WERI-Rb-1 (cell line): Measurements from ENCODE around the gene KIAA1755.

ENCODE experiments used
- DNase-seq: peaks from one replicate; pipeline ENCODE4 v3.0.0-alpha.2; 2020
- H3K27ac ChIP-seq: fragments of 250-450 bp; sonication (Bioruptor Pico); 2 replicates; pipeline ENCODE4 v1.5.1; 2020; ENCODE audit warnings: mild to moderate bottlenecking, moderate library complexity
- H3K27me3 ChIP-seq: fragments of 250-450 bp; sonication (Bioruptor Pico); 2 replicates; pipeline ENCODE4 v1.5.1; 2021; ENCODE audit warnings: mild to moderate bottlenecking, low read depth, moderate library complexity; ENCODE audit not compliant: insufficient read depth, severe bottlenecking
- H3K36me3 ChIP-seq: fragments of 250-450 bp; sonication (Bioruptor Pico); 2 replicates; pipeline ENCODE4 v1.5.1; 2020; ENCODE audit warnings: mild to moderate bottlenecking, moderate library complexity
- H3K4me3 ChIP-seq: 2 replicates; pipeline ENCODE4 v1.5.1; 2011; ENCODE audit warnings: low read depth, mild to moderate bottlenecking, control low read depth, low read length
- H3K9me3 ChIP-seq: fragments of 250-450 bp; sonication (Bioruptor Pico); 2 replicates; pipeline ENCODE4 v1.5.1; 2021; ENCODE audit warnings: mild to moderate bottlenecking, moderate library complexity; ENCODE audit not compliant: severe bottlenecking
- TF ChIP-seq, protein P1 (sequence below): IDR thresholded peaks from 2 replicates; pipeline ENCODE4 v1.5.1; 2011; ENCODE audit warnings: low read depth, mild to moderate bottlenecking, control low read depth, inconsistent platforms, low read length

Gene KIAA1755

DNA sequence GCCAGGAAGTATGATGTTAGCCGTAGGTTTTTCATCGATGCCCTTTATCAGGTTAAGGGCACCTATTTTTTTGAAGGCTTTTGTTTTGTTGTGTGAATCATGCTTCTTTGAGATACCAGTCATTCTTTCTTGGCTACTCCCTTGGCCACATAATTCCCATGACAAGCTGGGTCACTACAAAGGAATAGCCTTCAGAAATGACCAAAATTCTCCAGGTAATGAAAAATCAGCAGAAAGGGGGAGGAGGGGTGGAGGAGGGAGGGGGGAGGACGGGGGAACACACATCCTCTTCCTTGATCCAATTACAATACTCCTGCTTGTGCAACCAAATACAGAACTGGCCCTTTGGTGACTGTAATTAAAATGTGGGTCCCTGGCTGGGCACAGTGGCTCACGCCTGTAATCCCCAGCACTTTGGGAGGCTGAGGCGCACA is 73.7 kb downstream of the KIAA1755 start:
- Histone ChIP-seq H3K4me3 (no peak overlapping the region), H3K27ac (no peak overlapping the region), H3K9me3 (no peaks in the 10 kb centered on the region), H3K27me3 (no peaks in the 10 kb centered on the region), H3K36me3 (no peaks in the 10 kb centered on the region)
- DNase-seq = no peak
- TF ChIP-seq, protein P1, sequence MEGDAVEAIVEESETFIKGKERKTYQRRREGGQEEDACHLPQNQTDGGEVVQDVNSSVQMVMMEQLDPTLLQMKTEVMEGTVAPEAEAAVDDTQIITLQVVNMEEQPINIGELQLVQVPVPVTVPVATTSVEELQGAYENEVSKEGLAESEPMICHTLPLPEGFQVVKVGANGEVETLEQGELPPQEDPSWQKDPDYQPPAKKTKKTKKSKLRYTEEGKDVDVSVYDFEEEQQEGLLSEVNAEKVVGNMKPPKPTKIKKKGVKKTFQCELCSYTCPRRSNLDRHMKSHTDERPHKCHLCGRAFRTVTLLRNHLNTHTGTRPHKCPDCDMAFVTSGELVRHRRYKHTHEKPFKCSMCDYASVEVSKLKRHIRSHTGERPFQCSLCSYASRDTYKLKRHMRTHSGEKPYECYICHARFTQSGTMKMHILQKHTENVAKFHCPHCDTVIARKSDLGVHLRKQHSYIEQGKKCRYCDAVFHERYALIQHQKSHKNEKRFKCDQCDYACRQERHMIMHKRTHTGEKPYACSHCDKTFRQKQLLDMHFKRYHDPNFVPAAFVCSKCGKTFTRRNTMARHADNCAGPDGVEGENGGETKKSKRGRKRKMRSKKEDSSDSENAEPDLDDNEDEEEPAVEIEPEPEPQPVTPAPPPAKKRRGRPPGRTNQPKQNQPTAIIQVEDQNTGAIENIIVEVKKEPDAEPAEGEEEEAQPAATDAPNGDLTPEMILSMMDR = no peak

DNA sequence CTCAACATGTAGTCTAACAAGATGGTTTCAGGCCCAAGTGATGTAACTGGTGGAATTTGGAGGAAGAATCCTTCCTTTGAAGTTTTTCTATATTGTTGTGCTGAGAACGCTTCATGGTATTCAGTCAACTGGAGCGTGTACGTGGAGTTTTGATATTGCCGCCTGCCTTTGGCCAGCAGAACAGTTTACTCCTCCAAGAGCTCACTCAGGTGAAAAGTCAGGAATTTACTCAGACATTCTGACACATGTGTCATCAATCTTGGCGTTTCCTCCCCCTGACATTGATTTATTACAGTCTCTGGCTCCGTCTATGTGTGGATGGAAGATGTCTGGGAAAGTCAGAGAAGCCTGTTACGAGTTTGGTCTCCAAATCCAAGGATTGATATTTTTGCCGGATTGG is 76.4 kb downstream of the KIAA1755 start:
- TF ChIP-seq, protein P1 = no peak
- H3K27ac ChIP-seq = no peak overlapping the region
- no peaks in the 10 kb centered on the region for H3K27me3 ChIP-seq
- no peaks in the 10 kb centered on the region for H3K9me3 ChIP-seq
- no peak overlapping the region for H3K4me3 ChIP-seq
- H3K36me3 ChIP-seq = no peaks in the 10 kb centered on the region
- no peak for DNase-seq

DNA sequence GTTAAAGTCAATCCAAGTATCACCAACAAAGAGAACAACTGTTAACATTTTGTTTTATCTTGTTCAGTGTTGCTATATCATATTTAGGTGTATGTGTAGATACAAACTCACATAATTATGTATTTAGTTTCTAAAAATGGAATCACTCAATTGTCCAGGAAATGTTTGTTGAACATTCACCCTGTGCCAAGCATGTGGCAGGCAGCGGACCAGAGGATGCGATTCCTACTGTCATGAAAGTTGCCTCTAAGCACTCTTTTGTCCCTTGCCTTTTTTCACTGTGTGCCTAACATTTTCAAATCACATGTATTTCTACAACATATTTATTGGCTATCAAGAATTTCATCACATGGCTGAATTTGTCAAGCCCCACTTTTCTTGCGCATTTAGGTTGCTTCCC is 78.6 kb downstream of the KIAA1755 start:
- no peak overlapping the region for H3K27ac ChIP-seq
- TF ChIP-seq, protein P1 = no peak

DNA sequence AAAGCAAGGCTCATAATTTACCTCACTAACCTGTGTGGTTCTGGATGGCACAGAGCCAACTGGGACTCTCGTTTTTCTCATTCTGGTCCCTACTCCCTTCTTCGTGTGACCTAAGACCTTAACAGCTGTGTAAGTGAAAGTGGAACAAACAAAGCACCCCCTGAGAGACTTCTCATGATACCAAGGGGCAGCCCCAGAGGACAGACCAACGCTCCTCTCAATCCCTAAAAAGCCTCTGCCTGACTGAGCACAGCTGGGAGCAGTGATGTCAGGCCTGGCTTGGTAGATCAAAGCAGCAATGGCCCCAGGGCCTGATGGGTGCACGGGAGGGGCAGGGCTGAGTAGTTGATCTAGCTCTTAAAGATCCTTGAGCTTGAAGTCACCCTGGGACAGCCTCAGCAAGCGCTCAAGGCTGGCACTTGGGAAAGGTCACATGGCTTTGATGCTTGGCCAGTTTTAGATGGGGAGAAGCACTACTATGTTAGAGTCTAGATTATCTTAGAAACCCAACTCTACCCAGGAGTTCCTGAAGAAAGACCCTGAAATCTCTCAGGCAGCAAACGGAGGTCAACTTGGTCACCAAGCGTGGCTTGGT is 79.2 kb downstream of the KIAA1755 start:
- TF ChIP-seq, protein P1 = no peak
- Histone ChIP-seq H3K9me3 (no peaks in the 10 kb centered on the region), H3K36me3 (no peaks in the 10 kb centered on the region), H3K27me3 (no peaks in the 10 kb centered on the region), H3K27ac (no peak overlapping the region), H3K4me3 (no peak overlapping the region)
- no peak for DNase-seq

More for the DNA sequence above, 78.6 kb downstream of the KIAA1755 start:
- H3K36me3 ChIP-seq = no peaks in the 10 kb centered on the region
- H3K9me3 ChIP-seq = no peaks in the 10 kb centered on the region
- no peak overlapping the region for H3K4me3 ChIP-seq
- DNase-seq = no peak
- H3K27me3 ChIP-seq = no peaks in the 10 kb centered on the region

DNA sequence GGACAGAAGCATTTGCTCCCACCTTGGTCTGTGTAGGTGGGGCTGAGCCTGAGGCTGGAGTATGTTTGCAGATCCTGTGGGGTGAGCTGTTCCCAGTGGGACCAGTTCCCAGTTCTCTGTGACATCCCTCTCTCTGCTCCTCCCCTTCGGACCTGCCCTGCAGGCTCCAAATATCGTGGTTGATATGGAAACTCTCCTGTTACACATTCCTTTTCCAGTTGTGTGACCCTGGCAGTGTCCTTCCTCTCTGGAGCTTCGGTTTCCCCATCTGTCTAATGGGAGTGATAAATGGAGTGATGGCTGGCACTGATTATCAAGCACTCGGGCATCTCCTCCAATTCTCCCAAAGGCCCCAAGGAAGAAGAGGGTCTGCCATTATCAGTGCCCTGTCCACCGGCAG is 79.8 kb downstream of the KIAA1755 start:
- H3K4me3 ChIP-seq = no peak overlapping the region
- no peaks in the 10 kb centered on the region for H3K36me3 ChIP-seq
- H3K27ac ChIP-seq = no peak overlapping the region
- H3K9me3 ChIP-seq = no peaks in the 10 kb centered on the region
- TF ChIP-seq, protein P1 = no peak
- H3K27me3 ChIP-seq = no peaks in the 10 kb centered on the region
- DNase-seq = no peak

DNA sequence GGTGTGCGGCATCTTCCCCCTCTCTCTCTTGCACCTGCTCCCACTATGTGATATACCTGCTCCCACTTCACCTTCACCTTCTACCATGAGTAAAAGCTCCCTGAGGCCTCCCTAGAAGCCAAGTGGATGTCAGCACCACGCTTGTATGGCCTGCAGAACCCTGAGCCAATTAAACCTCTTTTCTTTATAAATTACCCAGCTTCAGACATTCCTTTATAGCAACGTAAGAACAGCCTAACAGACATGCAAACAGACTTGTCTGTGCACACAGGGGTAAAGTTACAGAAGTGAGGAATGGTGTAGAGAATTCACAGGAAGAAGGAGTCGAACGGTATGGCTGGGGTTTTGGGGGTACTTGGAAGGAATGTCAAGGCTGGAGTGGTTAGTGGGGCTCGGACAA is 80.7 kb downstream of the KIAA1755 start:
- TF ChIP-seq, protein P1 = no peak
- no peak for DNase-seq
- no peaks in the 10 kb centered on the region for H3K27me3 ChIP-seq
- no peaks in the 10 kb centered on the region for H3K36me3 ChIP-seq
- H3K9me3 ChIP-seq = no peaks in the 10 kb centered on the region
- no peak overlapping the region for H3K4me3 ChIP-seq
- no peak overlapping the region for H3K27ac ChIP-seq
